Retina (tissue), 1 donor: ENCODE measurements around the gene IFT25.
"Not testable (repeated sequence)": the region's sequence is repeated elsewhere in the genome, so short reads cannot be mapped to it uniquely, and the experiment has no call there.

Source experiments
- DNase-seq: peaks from one replicate; pipeline ENCODE4 v3.0.0-alpha.2; 2016

The IFT25 gene

DNA sequence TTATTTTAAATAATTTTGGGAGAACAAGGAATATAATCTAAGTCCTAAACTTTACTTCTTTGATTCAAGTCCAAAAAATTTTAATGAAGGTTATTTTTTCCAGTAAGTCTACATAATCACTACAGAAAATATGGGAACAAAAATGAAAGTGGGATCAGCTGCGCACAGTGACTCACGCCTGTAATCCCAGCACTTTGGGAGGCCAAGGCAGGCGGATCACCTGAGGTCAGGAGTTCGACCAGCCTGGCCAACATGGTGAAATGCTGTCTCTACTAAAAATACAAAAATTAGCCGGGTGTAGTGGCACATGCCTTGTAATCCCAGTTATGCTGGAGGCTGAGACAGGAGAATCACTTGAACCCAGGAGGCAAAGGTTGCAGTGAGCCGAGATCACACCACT, 61.9 kb downstream of the IFT25 start:
- not testable (repeated sequence) for DNase-seq

- not testable (repeated sequence) for DNase-seq
These were observed 63.6 kb downstream of the IFT25 start for GRCh38 chr1:53881853-53882252.

GRCh38 chr1:53878492-53879105, 66.9 kb downstream of the IFT25 start:
- DNase-seq: no peak

DNA sequence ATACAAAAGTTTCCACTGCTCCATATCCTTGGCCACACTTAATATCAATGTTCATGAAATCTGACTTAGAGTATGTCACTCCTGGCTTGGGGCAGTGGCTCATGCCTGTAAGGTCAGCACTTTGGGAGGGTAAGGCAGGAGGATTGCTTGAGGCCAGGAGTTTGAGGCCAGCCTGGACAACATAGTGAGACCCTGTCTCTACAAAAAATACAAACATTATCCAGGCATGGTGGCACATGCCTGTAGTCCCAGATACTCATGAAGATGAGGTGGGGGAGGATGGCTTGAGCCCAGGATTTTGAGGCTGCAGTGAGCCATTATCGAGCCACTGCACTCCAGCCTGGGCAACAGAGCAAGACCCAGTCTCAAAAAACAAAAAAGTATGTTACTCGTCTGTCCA, 70.3 kb downstream of the IFT25 start:
- not testable (repeated sequence) for DNase-seq

DNA sequence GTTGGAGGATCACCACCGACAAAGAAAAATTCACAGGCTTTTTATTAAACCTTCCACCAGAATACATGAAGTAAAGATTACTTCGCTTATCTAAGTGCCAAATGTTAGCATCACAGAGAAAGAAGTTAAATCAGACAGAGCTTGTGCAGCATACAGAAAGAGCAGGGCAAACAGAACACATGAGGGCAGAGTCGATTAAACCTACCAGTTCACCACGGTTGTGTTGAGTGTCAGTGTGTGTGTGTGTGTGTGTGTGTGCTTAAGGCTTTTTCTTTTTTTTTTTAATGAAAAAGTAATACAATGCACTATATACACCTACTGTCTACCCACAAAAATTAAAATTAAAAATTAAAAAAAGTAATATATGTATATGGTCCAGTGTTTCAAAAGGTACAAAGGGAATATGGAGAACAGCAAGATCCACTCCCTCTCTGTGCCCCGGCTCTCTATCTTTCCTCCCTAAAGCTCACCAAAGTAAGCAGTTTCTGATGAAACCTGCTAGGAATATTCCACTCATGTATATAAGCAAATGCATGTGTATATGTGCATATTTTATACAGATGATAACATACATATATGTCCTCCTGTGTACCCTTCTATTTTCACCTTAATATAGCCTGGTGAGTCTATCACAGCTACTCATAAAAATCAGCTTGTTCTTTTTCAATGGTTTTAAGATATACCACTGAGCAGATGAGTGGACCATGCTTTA, 73.6 kb downstream of the IFT25 start:
- DNase-seq: no peak
